Esophagus muscularis mucosa (tissue), 4 donors: ENCODE results near the gene DIAPH1. TPM values are rescaled to one million over a fixed set of nuclear protein-coding genes. Genes with fewer than 3 reads are reported as not detected.

Experiments
- DNase-seq: peaks from one replicate; pipeline ENCODE4 v3.0.0-alpha.2; 2017; ENCODE audit errors: extremely low spot score
- H3K27ac ChIP-seq, 4 donors: fragments of 200-600 bp; sonication (generic); replicated peaks in 1 of 4; 1 replicate in 3 of 4; 2 replicates in 1 of 4; pipeline ENCODE4 v1.5.1; 2016 to 2019; ENCODE audit warnings: mild to moderate bottlenecking in 1 of 4
- H3K27me3 ChIP-seq, 4 donors: fragments of 200-600 bp; sonication (generic); one replicate each; pipeline versions ENCODE4 v1.5.1 to v1.6.0; 2016 to 2019
- H3K36me3 ChIP-seq, 4 donors: fragments of 200-600 bp; sonication (generic); one replicate each; pipeline ENCODE4 v1.5.1; 2016 to 2019
- H3K4me1 ChIP-seq, 4 donors: fragments of 200-600 bp; sonication (generic); one replicate each; pipeline ENCODE4 v1.5.1; 2016 to 2019
- H3K4me3 ChIP-seq, 4 donors: fragments of 200-600 bp; sonication (generic); 1 replicate in 2 of 4; 2 replicates in 2 of 4; pipeline ENCODE4 v1.5.1; 2016 to 2019; ENCODE audit warnings: mild to moderate bottlenecking in 4 of 4, moderate library complexity in 1 of 4
- H3K9me3 ChIP-seq, 4 donors: fragments of 200-600 bp; sonication (generic); 1 replicate in 3 of 4; 2 replicates in 1 of 4; pipeline ENCODE4 v1.5.1; 2016 to 2019
- EP300 ChIP-seq: sonication (generic); formaldehyde crosslinking; IDR thresholded peaks from one replicate; pipeline ENCODE4 v1.6.1; 2017; ENCODE audit warnings: antibody characterized with exemption
- POLR2A ChIP-seq: fragments of 450-650 bp; IDR thresholded peaks from one replicate; pipeline ENCODE4 v1.6.1; 2017; ENCODE audit warnings: antibody characterized with exemption, moderate library complexity, mild to moderate bottlenecking, low read depth
- POLR2AphosphoS5 ChIP-seq, 2 donors: sonication (generic); formaldehyde crosslinking; IDR thresholded peaks; one replicate each; pipeline ENCODE4 v1.6.1; 2017; ENCODE audit warnings: antibody characterized with exemption in 2 of 2
- whole genome bisulfite sequencing: methylation state at CpG from one replicate; pipeline ENCODE4 v1.1.5; 2018; 5-methylcytosine and 5-hydroxymethylcytosine counted together
- intact Hi-C: fragments of 100-400 bp; cut with DNase I; formaldehyde crosslinking; loops from one replicate; pipeline ENCODE4 v1.15.1; 2023
- total RNA-seq, 4 donors: library from RNA; depleted of rRNA; stranded (reverse); fragments of >200 nt; gene quantifications; one replicate each; pipeline versions ENCODE4 v1.1.0 to v1.2.1, GENCODE V29; 2016
- TF ChIP-seq, protein P1 (sequence below), 3 experiments: fragments of 200-600 bp in 2 of 3; fragments of 450-650 bp in 1 of 3; sonication (generic) in 2 of 3; IDR thresholded peaks; one replicate each; pipeline ENCODE4 v1.5.1; 2017 to 2019; ENCODE audit warnings: antibody characterized with exemption in 3 of 3, mild to moderate bottlenecking in 2 of 3, moderate library complexity in 1 of 3

Gene DIAPH1
- total RNA-seq, 4 donors from 2014 or later, result 34.1 to 53.0 (median 45.9) TPM

DNA sequence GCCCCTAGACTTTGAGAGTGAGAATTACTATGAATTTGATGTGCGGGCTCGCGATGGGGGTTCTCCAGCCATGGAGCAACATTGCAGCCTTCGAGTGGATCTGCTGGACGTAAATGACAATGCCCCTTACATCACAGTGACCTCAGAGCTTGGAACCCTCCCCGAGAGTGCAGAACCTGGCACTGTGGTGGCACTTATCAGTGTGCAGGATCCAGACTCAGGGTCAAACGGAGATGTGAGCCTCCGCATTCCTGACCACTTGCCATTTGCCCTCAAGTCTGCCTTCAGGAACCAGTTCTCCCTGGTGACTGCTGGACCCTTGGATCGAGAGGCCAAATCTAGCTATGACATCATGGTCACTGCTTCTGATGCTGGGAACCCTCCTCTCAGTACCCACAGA is 132.7 kb downstream of the DIAPH1 start:
- 94% methylated on average over 5 of the region's 9 CpGs for WGBS

DNA sequence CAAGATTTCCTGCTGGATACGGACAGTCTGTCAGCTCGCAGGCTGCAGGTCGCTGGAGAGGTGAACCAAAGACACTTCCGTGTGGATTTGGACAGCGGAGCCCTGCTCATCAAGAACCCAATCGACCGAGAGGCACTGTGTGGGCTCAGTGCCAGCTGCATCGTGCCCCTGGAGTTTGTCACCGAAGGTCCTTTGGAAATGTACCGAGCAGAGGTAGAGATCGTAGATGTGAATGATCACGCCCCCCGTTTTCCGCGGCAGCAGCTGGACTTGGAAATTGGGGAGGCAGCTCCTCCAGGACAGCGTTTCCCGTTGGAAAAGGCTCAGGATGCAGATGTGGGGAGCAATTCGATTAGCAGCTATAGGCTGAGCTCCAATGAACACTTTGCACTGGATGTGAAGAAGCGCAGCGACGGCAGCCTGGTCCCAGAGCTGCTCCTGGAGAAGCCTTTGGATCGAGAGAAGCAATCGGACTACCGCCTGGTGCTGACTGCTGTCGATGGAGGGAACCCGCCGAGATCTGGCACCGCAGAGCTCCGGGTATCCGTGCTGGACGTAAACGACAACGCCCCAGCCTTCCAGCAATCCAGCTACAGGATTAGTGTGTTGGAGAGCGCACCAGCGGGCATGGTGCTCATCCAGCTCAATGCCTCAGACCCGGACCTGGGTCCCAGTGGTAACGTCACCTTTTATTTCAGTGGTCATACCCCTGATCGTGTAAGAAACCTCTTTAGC is 133.3 kb downstream of the DIAPH1 start:
- WGBS, result 60% methylated on average over 26 of the region's 38 CpGs
- TF ChIP-seq, protein P1, sequence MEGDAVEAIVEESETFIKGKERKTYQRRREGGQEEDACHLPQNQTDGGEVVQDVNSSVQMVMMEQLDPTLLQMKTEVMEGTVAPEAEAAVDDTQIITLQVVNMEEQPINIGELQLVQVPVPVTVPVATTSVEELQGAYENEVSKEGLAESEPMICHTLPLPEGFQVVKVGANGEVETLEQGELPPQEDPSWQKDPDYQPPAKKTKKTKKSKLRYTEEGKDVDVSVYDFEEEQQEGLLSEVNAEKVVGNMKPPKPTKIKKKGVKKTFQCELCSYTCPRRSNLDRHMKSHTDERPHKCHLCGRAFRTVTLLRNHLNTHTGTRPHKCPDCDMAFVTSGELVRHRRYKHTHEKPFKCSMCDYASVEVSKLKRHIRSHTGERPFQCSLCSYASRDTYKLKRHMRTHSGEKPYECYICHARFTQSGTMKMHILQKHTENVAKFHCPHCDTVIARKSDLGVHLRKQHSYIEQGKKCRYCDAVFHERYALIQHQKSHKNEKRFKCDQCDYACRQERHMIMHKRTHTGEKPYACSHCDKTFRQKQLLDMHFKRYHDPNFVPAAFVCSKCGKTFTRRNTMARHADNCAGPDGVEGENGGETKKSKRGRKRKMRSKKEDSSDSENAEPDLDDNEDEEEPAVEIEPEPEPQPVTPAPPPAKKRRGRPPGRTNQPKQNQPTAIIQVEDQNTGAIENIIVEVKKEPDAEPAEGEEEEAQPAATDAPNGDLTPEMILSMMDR (IDR thresholded peaks at IDR 0.05), result no peak
- no peak for TF ChIP-seq EP300
- no peak for TF ChIP-seq POLR2AphosphoS5 (IDR thresholded peaks at IDR 0.05)
- intact Hi-C loops, result no loop called here
- H3K27me3 ChIP-seq, result no peaks in the 10 kb centered on the region
- peaks cover 0 to 30% (median 25%) of the 10 kb centered on the region in 4 donors for H3K36me3 ChIP-seq
- H3K4me3 ChIP-seq, result peak overlapping the region; percentile 47 to 57 (median 52)
- no peak for DNase-seq
- H3K27ac ChIP-seq, result no peak overlapping the region
- H3K4me1 ChIP-seq, result peaks cover 27 to 82% (median 75%) of the 10 kb centered on the region in 4 donors
- no peaks in the 10 kb centered on the region for H3K9me3 ChIP-seq

More for the DNA sequence above, 132.7 kb downstream of the DIAPH1 start:
- Histone ChIP-seq H3K27ac (no peak overlapping the region), H3K4me3 (no peak overlapping the region), H3K27me3 (no peaks in the 10 kb centered on the region), H3K4me1 (peaks cover 27 to 76% (median 69%) of the 10 kb centered on the region in 4 donors), H3K36me3 (peaks cover 0 to 36% (median 30%) of the 10 kb centered on the region in 4 donors), H3K9me3 (no peaks in the 10 kb centered on the region)
- no peak for DNase-seq
- TF ChIP-seq POLR2AphosphoS5 (IDR thresholded peaks at IDR 0.05) (no peak), EP300 (no peak)
- intact Hi-C loops, result no loop called here

DNA sequence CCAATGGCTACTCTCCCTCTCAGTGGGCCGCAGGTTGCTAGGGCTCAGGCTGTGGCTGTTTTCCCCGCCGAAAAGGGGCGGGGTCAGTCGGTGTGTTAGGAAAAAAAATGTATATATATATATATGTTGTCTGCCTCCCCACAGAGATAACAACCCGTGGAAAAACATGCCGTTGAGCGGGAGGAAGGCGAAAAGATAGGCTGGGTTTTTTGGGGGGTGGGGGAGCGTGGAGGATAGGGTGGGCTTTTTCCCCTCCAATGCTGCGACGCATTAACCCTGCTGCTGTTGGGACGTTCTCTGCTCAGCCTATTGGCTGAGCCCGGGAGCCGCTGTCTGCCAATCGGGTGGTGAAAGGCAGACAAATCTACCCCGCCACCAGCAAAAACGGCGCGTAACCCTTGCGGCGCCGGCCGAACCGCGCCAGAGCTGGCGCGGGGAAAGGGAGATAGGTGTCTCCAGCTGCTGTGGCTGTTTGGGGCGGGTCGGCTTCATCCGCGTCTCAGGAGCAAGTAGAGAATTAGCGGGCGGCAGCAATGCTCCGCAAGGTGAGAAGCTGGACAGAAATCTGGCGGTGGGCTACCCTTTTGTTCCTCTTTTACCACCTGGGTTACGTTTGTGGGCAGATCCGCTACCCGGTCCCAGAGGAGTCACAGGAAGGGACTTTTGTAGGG is 134.0 kb downstream of the DIAPH1 start, which contains the start of gene PCDHGC4:
PCDHGC4 (plus strand) TSS at position 390 of the 671 bp plus-strand sequence; CDS start at position 534, 144 bp downstream.
- Histone ChIP-seq H3K36me3 (peaks cover 0 to 23% (median 19%) of the 10 kb centered on the region in 4 donors), H3K9me3 (no peaks in the 10 kb centered on the region), H3K27ac (no peak within 1 kb of the TSS), H3K27me3 (no peaks in the 10 kb centered on the region), H3K4me1 (peaks cover 30 to 87% (median 81%) of the 10 kb centered on the region in 4 donors), H3K4me3 (peak within 1 kb of the TSS; percentile 47 to 57 (median 52))
- WGBS, result 22% methylated on average over 31 of the region's 39 CpGs
- intact Hi-C loops, result no loop called here
- DNase-seq, result no peak
- TF ChIP-seq POLR2AphosphoS5 (IDR thresholded peaks at IDR 0.05), result no peak
- no peak for TF ChIP-seq POLR2A
- TF ChIP-seq, protein P1 (IDR thresholded peaks at IDR 0.05), result no peak
- no peak for TF ChIP-seq EP300

DNA sequence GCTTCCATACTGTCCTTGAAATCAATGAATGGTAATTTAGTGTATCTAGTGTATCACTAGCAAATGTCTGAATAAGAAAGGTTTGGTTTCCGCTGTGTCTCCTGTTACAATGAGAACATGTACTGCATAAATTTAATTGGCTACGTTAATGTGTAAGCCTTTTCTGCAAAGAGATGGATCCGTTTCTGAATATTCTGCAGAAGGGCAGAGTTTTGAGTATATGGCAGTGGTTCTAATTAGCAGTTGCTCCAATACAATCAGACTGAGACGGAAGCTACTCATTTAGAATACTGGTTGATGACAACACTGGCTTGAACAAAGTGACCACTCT is 134.5 kb downstream of the DIAPH1 start:
- no peak overlapping the region for H3K27ac ChIP-seq
- H3K4me1 ChIP-seq, result peaks cover 34 to 87% (median 82%) of the 10 kb centered on the region in 4 donors

More for the DNA sequence above, 134.5 kb downstream of the DIAPH1 start:
- TF ChIP-seq EP300, result no peak
- TF ChIP-seq, protein P1 (IDR thresholded peaks at IDR 0.05), result no peak
- TF ChIP-seq POLR2A, result no peak
- no peak for TF ChIP-seq POLR2AphosphoS5 (IDR thresholded peaks at IDR 0.05)
- intact Hi-C loops, result no loop called here
- H3K9me3 ChIP-seq, result no peaks in the 10 kb centered on the region
- no peak for DNase-seq
- H3K4me3 ChIP-seq, result peak overlapping the region; percentile 47 to 57 (median 52)
- 19% methylated on average over 4 of the region's 4 CpGs for WGBS
- no peaks in the 10 kb centered on the region for H3K27me3 ChIP-seq
- peaks cover 0 to 19% (median 16%) of the 10 kb centered on the region in 4 donors for H3K36me3 ChIP-seq
